HepG2 (cell line): ENCODE results near the gene DYNC1LI2. TPM values are rescaled to one million over a fixed set of nuclear protein-coding genes. Genes with fewer than 3 reads are reported as not detected.

Source experiments
- CBFB ChIP-seq: sonication (generic); formaldehyde crosslinking; IDR thresholded peaks from 2 replicates; pipeline ENCODE4 v1.4.0; 2020; ENCODE audit warnings: missing genetic modification reagents
- CBX2 ChIP-seq, 2 experiments: fragments of 200-600 bp in 1 of 2; sonication (generic); formaldehyde crosslinking in 1 of 2; IDR thresholded peaks; 2 replicates each; pipeline versions ENCODE4 v1.7.0 to v1.8.1; 2018 to 2022; ENCODE audit warnings: low read depth in 2 of 2, low read length in 1 of 2, mild to moderate bottlenecking in 1 of 2, missing genetic modification reagents in 1 of 2
- DMTF1 ChIP-seq: sonication (generic); formaldehyde crosslinking; IDR thresholded peaks from 2 replicates; pipeline ENCODE4 v1.4.0; 2020; ENCODE audit warnings: mild to moderate bottlenecking, missing genetic modification reagents
- DR1 ChIP-seq: sonication (generic); formaldehyde crosslinking; IDR thresholded peaks from 2 replicates; pipeline ENCODE4 v1.8.0; 2021; ENCODE audit warnings: mild to moderate bottlenecking, missing genetic modification reagents, inconsistent platforms
- FOXP4 ChIP-seq: sonication (generic); formaldehyde crosslinking; IDR thresholded peaks from 2 replicates; pipeline ENCODE4 v1.4.0; 2020; ENCODE audit warnings: missing genetic modification reagents
- TEAD3 ChIP-seq: optimal IDR thresholded peaks from 2 replicates; pipeline ENCODE3; 2016; ENCODE audit warnings: borderline replicate concordance
- TGIF2 ChIP-seq: IDR thresholded peaks from 2 replicates; pipeline ENCODE4 v1.6.1; 2016; ENCODE audit warnings: control low read depth, missing compliant biosample characterization
- TIGD3 ChIP-seq: sonication (generic); formaldehyde crosslinking; IDR thresholded peaks from 2 replicates; pipeline ENCODE4 v1.5.1; 2020; ENCODE audit warnings: mild to moderate bottlenecking, missing genetic modification reagents, borderline replicate concordance
- ZBTB1 ChIP-seq: sonication (generic); formaldehyde crosslinking; IDR thresholded peaks from 2 replicates; pipeline ENCODE4 v1.4.0; 2020; ENCODE audit warnings: missing genetic modification reagents, borderline replicate concordance
- ZBTB38 ChIP-seq: sonication (generic); formaldehyde crosslinking; IDR thresholded peaks from 2 replicates; pipeline ENCODE4 v1.5.1; 2020; ENCODE audit warnings: mild to moderate bottlenecking, missing genetic modification reagents
- ZBTB42 ChIP-seq: sonication (generic); formaldehyde crosslinking; IDR thresholded peaks from 2 replicates; pipeline ENCODE4 v1.5.0; 2020; ENCODE audit warnings: mild to moderate bottlenecking, missing genetic modification reagents
- ZNF451 ChIP-seq: sonication (generic); formaldehyde crosslinking; IDR thresholded peaks from 2 replicates; pipeline ENCODE4 v1.5.0; 2020; ENCODE audit warnings: mild to moderate bottlenecking, missing genetic modification reagents
- ZNF589 ChIP-seq: sonication (generic); formaldehyde crosslinking; conservative IDR thresholded peaks from 2 replicates; pipeline ENCODE4 v1.8.0; 2022; ENCODE audit warnings: mild to moderate bottlenecking, moderate library complexity, missing genetic modification reagents
- ZNF710 ChIP-seq: sonication (generic); formaldehyde crosslinking; IDR thresholded peaks from 2 replicates; pipeline ENCODE4 v1.5.0; 2020; ENCODE audit warnings: mild to moderate bottlenecking, missing genetic modification reagents, borderline replicate concordance
- ZNF768 ChIP-seq: sonication (generic); formaldehyde crosslinking; IDR thresholded peaks from 2 replicates; pipeline ENCODE4 v1.4.0; 2020; ENCODE audit warnings: missing genetic modification reagents
- ZNF777 ChIP-seq: sonication (generic); formaldehyde crosslinking; IDR thresholded peaks from 2 replicates; pipeline ENCODE4 v1.4.0; 2020; ENCODE audit warnings: missing genetic modification reagents
- ZNF790 ChIP-seq: sonication (generic); formaldehyde crosslinking; IDR thresholded peaks from 2 replicates; pipeline ENCODE4 v1.8.0; 2022; ENCODE audit warnings: missing genetic modification reagents, mild to moderate bottlenecking, borderline replicate concordance
- polyA plus RNA-seq, 8 experiments: library from polyadenylated mRNA; depleted of rRNA in 3 of 8; stranded (reverse) in 7 of 8; unstranded in 1 of 8; fragments of >200 nt; fragmentation: Illumina TruSeq in 4 of 8; extraction: Trizol in 4 of 8; gene quantifications; 2 replicates each; pipeline versions ENCODE4 v1.2.1 to v1.2.3, GENCODE V29; 2011 to 2016; ENCODE audit warnings: low read depth in 4 of 8, missing spikeins in 1 of 8, mixed read lengths in 1 of 8; ENCODE audit not compliant: insufficient read depth in 1 of 8
- total RNA-seq, 5 experiments: library from RNA; depleted of rRNA; stranded (reverse); fragments of >200 nt; fragmentation: Illumina TruSeq; extraction: Trizol; gene quantifications; 2 replicates each; pipeline ENCODE4 v1.2.3, GENCODE V29; 2016; ENCODE audit warnings: low read depth in 1 of 5
- TF ChIP-seq, protein P1 (sequence below): sonication (generic); formaldehyde crosslinking; IDR thresholded peaks from 2 replicates; pipeline ENCODE4 v1.4.0; 2020; ENCODE audit warnings: missing genetic modification reagents, borderline replicate concordance
- TF ChIP-seq, protein P2 (sequence below): sonication (generic); formaldehyde crosslinking; IDR thresholded peaks from 2 replicates; pipeline ENCODE4 v1.5.0; 2020; ENCODE audit warnings: mild to moderate bottlenecking, low read depth, missing genetic modification reagents, borderline replicate concordance

Gene DYNC1LI2
- total and polyA plus RNA-seq, 2 of the 13 experiments (the other 11 are each of a cell fraction or from before 2014, with no cell fraction given) = 65.5 to 135 TPM

DNA sequence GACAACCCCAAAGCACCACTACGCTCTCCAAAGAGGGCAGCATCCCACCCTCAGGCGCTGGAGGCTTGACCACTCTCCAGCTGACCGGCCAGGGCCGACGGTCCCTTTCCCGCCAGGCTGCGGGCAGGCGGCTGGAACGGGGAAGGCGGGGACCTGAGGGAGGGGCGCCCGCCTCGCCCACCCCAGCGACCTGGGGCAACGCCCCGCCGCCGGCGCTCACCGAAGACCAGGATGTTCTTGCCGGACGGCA is 431 bp downstream of the DYNC1LI2 start (continued):
- TF ChIP-seq FOXP4 (CRISPR knock-in tag) (peak; percentile 11; the same call in 1 of the 2 replicates), ZNF451 (CRISPR knock-in tag) (no peak), DMTF1 (CRISPR knock-in tag) (no peak), ZNF790 (CRISPR knock-in tag) (no peak), ZNF589 (CRISPR knock-in tag) (no peak), ZBTB38 (CRISPR knock-in tag) (0 out of 2 replicates have a peak, but pooled peaks have one; percentile 7), TEAD3 (CRISPR knock-in tag) (no peak), ZBTB42 (no peak), CBX2 (IDR thresholded peaks at IDR 0.05; ENCODE audit: low read depth, low read length) (no peak), CBX2 (CRISPR knock-in tag; IDR thresholded peaks at IDR 0.05; ENCODE audit: low read depth) (no peak), TGIF2 (CRISPR knock-in tag) (0 out of 2 replicates have a peak, but pooled peaks have one; percentile 6), ZNF710 (0 out of 2 replicates have a peak, but pooled peaks have one; percentile 6), ZBTB1 (CRISPR knock-in tag) (no peak), ZNF768 (CRISPR knock-in tag) (no peak; the same call in 1 of the 2 replicates), CBFB (CRISPR knock-in tag) (no peak), DR1 (CRISPR knock-in tag) (peak; percentile 23; the same call in 1 of the 2 replicates), TIGD3 (CRISPR knock-in tag) (no peak), ZNF777 (CRISPR knock-in tag) (peak; percentile 77)
- TF ChIP-seq, protein P1, sequence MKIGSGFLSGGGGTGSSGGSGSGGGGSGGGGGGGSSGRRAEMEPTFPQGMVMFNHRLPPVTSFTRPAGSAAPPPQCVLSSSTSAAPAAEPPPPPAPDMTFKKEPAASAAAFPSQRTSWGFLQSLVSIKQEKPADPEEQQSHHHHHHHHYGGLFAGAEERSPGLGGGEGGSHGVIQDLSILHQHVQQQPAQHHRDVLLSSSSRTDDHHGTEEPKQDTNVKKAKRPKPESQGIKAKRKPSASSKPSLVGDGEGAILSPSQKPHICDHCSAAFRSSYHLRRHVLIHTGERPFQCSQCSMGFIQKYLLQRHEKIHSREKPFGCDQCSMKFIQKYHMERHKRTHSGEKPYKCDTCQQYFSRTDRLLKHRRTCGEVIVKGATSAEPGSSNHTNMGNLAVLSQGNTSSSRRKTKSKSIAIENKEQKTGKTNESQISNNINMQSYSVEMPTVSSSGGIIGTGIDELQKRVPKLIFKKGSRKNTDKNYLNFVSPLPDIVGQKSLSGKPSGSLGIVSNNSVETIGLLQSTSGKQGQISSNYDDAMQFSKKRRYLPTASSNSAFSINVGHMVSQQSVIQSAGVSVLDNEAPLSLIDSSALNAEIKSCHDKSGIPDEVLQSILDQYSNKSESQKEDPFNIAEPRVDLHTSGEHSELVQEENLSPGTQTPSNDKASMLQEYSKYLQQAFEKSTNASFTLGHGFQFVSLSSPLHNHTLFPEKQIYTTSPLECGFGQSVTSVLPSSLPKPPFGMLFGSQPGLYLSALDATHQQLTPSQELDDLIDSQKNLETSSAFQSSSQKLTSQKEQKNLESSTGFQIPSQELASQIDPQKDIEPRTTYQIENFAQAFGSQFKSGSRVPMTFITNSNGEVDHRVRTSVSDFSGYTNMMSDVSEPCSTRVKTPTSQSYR (CRISPR knock-in tag) = 0 out of 2 replicates have a peak, but pooled peaks have one; percentile 15
- TF ChIP-seq, protein P2, sequence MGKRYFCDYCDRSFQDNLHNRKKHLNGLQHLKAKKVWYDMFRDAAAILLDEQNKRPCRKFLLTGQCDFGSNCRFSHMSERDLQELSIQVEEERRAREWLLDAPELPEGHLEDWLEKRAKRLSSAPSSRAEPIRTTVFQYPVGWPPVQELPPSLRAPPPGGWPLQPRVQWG (CRISPR knock-in tag) = no peak
